ENCODE data around the gene LTO1. TPM values are rescaled to one million over a fixed set of nuclear protein-coding genes. Genes with fewer than 3 reads are reported as not detected.

Gene LTO1
- total RNA-seq, 1 experiment from 2014 or later, result 25.3 TPM

GRCh38 chr11:69634069-69634468 lies 41.1 kb downstream of the LTO1 start:
- H4K8ac ChIP-seq (replicated peaks; ENCODE audit: insufficient read length, low read depth, low read length), result no peak overlapping the region

More at GRCh38 chr11:69634069-69634468, 41.1 kb downstream of the LTO1 start:
- Histone ChIP-seq H3K79me1 (ENCODE audit: insufficient read depth, low read depth, low read length, poor library complexity, severe bottlenecking) (no peaks in the 10 kb centered on the region), H2BK12ac (ENCODE audit: insufficient read length, low read depth, low read length) (no peak overlapping the region), H3K23ac (ENCODE audit: insufficient read length, low read depth, low read length) (no peak overlapping the region), H2BK20ac (ENCODE audit: low read depth, low read length, poor library complexity, severe bottlenecking) (no peak overlapping the region), H4K5ac (ENCODE audit: insufficient read length, low read depth, low read length) (no peak overlapping the region), H3K27ac (ENCODE audit: insufficient read length, low read depth, low read length) (no peak overlapping the region), H4K91ac (ENCODE audit: insufficient read length, low read depth, low read length) (no peak overlapping the region), H3K23me2 (ENCODE audit: insufficient read length, low read depth, low read length, poor library complexity, severe bottlenecking) (peaks cover 14% of the 10 kb centered on the region), H3K4me1 (ENCODE audit: insufficient read depth, low read length) (no peaks in the 10 kb centered on the region), H2BK120ac (ENCODE audit: low read depth, low read length, poor library complexity, severe bottlenecking) (no peak overlapping the region), H2AFZ (ENCODE audit: low read length) (no peak overlapping the region), H3K27me3 (ENCODE audit: insufficient read depth, low read length) (peaks cover 3% of the 10 kb centered on the region; the same call in 1 of the 2 replicates), H4K20me1 (ENCODE audit: control insufficient read depth, insufficient read depth, insufficient read length) (no peaks in the 10 kb centered on the region), H3K4ac (ENCODE audit: low read depth, low read length) (no peak overlapping the region), H2BK5ac (ENCODE audit: insufficient read length, low read length) (no peak overlapping the region), H3K9me3 (ENCODE audit: control insufficient read depth, low read depth, low read length) (peaks cover 6% of the 10 kb centered on the region), H3K9ac (ENCODE audit: extremely low read depth, insufficient read length, low read length) (no peak overlapping the region), H3K79me2 (ENCODE audit: insufficient read depth, low read length) (no peaks in the 10 kb centered on the region), H3K14ac (ENCODE audit: insufficient read depth, low read length) (no peak overlapping the region), H3K56ac (ENCODE audit: insufficient read length, low read depth, low read length) (no peak overlapping the region), H3T11ph (ENCODE audit: low read length) (no peak overlapping the region), H3K18ac (ENCODE audit: insufficient read length, low read depth, low read length) (no peak overlapping the region), H2BK15ac (ENCODE audit: low read depth, low read length) (no peak overlapping the region), H2AK5ac (ENCODE audit: insufficient read length, low read length) (no peak overlapping the region), H3K4me2 (ENCODE audit: insufficient read depth, insufficient read length, low read length) (no peak overlapping the region)
- Mint-ChIP-seq H3K4me1 (peaks cover 18 to 20% of the 10 kb centered on the region in 2 experiments), H3K36me3 (ENCODE audit: insufficient read depth in 1 of 3, low read depth in 3 of 3) (peaks cover 6 to 9% (median 9%) of the 10 kb centered on the region in 3 experiments), H3K9me3 (peaks cover 10 to 13% of the 10 kb centered on the region in 2 experiments), H3K27me3 (ENCODE audit: low read depth) (peaks cover 39% of the 10 kb centered on the region), H3K27ac (no peak overlapping the region), H3K4me3 (no peak overlapping the region)
- no peak for TF ChIP-seq CTCF (conservative IDR thresholded peaks at IDR 0.05)
- DNase-seq, result no peak
- no CpG with 5 or more reads among the region's 6 CpGs for WGBS (ENCODE audit: extremely low coverage, insufficient read length, low lambda C conversion rate)
